ENCODE results near the gene ENPP6.

- no peak for TF ChIP-seq POLR2A (IDR thresholded peaks at IDR 0.05; ENCODE audit: low read length)
- no peak for TF ChIP-seq GATA1 (IDR thresholded peaks at IDR 0.05; ENCODE audit: low read depth, low read length)
Observed at GRCh38 chr4:184190711-184191110, 27.0 kb downstream of the ENPP6 start.
